ENCODE results near the gene SLC6A13. TPM values are rescaled to one million over a fixed set of nuclear protein-coding genes. Genes with fewer than 3 reads are reported as not detected.
"Not testable (repeated sequence)": the region's sequence is repeated elsewhere in the genome, so short reads cannot be mapped to it uniquely, and the experiment has no call there.

The SLC6A13 gene
- total RNA-seq, 1 experiment from 2014 or later: not detected

DNA sequence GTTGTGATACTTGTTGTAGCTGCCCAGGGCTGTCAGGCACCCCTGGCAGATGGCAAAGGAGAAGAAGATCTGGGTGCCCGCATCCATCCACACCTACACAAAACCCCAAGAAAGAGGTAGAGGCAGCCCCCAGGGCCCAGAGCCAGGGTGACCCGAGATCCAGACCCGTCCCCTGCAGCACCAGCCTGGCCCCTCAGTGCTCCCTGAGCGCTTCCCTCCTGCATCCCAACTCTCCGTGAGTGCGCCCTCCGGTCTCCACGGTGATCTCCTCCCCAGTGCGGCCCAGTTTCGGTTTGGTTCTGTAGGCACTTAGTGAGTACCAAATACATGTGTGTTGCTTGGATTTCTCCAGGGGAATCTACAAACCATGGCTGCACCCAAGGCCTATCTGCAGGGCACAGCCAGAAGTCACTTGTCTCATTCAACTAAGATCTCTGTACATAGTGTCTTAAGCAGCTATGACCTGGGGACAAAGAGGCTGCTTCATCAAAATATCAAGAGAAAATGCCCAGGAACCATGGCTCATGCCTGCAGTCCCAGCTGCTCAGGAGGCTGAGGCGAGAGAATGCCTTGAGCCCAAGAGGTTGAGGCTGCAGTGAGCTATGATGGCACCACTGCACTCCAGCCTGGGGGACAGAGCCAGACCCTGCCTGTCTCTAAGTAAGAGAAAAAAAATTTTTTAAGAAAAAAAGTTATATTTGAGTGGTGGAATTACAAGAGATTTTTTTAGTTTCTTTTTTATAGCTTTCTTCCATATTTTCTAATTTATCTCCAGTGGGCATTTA is 64.5 kb downstream of the SLC6A13 start:
- DNase-seq (ENCODE audit: low read depth): no peak

DNA sequence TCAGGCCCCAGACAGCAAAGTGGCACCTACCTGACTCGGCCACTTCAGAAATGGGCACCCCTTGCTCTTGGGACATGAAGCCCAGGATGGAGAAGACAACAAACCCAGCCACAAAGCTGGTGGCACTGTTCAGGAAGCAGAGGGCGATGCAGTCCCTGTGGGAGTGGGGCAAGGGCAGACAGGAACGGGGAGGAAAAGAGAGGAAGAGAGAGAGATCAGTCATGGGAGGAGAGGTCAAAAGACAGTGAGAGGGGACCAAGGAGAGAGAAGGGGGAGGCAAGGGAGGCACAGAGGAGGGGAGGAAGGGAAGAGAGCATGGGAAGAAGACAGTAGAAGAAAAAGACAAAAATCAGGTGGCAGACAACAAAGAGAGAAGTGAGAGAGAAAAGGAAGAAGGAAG is 65.3 kb downstream of the SLC6A13 start:
- no peak for DNase-seq (ENCODE audit: low read depth)

DNA sequence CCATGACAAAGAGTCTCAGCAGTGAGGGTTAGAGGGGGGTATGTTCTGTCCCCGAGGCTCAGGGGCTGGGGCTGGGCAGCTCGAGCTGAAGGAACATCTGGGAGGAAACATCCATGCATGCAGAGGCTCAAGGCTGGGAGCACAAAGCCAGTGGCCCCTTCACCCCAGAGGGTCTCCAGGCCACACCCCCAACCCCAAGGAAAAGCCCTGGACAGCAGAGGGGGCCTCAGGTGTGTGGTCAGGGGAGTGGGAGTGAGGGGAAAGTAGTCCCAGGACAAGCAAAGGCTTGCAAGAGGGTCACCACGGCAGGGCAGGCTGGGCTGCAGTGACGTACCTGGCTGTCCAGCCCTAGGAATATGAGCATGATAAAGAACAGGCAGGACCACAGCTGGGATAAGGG is 66.2 kb downstream of the SLC6A13 start:
- no peak for DNase-seq (ENCODE audit: low read depth)

DNA sequence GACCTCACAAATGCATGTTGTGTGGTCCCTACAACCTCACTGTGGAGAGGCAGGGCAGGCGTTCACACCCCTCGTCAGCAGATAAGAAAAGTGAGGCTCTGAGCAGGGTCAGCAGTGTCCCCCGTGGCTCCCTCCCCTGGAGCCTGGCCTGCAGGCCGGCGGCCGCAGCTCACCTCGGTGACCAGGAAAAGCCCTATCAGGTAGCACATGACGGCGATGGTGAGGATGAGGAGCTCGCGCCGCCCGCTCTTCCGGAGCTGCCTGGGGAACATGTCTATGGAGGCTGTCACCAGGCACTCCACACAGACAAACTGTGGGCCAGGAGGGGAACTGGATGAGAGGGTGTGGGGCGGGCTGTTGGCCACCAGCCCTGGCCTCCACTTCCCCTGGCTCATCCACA is 66.7 kb downstream of the SLC6A13 start:
- DNase-seq (ENCODE audit: low read depth): no peak

DNA sequence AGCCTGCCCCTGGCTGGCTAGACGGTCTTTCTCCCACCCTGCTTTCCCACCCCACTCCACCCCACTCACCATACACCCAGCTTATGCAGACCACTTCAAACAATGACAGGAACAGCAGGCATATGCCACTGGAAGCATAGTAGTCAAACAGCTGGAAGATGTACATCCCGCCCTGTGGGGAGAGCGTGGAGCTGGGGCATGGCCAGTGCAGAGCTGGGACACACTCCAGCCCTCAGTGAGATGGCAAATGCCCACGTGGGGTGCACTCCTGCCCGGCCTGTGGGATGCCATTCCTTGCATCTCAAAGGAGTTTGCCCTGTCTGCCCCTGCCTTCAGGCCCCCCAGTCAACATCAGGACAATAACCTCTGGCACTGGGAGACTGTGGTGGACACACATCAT is 67.5 kb downstream of the SLC6A13 start:
- no peak for DNase-seq (ENCODE audit: low read depth)

DNA sequence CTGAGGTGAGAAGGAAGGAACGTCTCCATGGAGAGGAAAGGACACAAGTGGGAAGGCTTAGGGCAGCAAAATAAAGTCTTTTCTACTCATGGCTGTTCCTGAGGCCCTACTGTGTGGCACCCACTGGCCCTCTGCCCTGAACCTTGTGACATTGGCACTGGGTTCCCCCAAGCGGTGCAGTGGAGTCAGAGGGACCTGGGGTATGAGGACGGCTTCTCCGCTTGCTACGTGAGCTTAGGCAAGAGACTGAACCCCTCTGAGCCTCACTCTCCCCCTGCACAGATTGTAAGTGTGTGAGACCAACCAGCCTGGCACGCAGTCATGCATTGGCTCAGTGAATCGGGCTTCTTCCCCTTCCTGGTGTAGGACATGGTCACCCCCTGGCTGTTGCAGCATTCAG is 68.4 kb downstream of the SLC6A13 start:
- no peak for DNase-seq (ENCODE audit: low read depth)

DNA sequence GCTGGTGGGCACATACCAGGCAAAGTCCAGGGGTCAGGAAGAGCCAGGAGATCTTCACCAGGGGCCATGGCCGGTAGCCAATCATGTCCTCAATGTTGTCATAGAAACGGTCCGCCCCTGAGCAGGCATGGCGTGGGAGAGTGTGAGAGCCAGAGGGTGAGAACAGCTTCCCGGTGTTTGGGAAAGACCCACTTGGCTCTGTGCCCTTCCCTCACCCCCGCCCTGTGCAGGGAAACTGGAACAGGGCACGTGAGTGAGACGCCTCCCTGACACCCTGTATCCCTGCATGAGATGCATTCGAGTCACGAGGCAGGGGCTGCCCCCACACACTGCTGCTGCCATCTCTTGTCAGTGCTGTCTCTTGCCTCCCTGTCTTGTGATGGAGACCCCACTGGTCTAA is 69.4 kb downstream of the SLC6A13 start:
- DNase-seq (ENCODE audit: low read depth): peak; percentile 42

DNA sequence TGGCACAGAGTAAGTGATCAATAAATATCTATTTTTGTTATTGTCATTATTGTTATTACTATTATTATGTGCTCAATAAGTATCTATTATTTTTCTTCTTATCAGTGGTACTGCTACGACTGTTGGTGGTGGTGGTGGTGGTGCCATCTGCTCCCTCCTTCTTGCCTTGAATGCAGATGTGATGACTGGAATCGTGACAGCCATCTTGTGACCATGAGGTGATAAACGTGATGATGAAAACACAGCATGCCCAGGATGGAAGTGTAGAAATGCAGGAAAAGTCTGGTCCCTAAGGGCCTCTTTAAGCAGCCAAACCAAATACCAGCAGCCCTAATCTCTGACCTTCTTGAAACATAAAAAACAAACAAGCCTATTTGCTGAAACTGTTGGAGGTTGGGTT is 71.1 kb downstream of the SLC6A13 start:
- no peak for DNase-seq (ENCODE audit: low read depth)

DNA sequence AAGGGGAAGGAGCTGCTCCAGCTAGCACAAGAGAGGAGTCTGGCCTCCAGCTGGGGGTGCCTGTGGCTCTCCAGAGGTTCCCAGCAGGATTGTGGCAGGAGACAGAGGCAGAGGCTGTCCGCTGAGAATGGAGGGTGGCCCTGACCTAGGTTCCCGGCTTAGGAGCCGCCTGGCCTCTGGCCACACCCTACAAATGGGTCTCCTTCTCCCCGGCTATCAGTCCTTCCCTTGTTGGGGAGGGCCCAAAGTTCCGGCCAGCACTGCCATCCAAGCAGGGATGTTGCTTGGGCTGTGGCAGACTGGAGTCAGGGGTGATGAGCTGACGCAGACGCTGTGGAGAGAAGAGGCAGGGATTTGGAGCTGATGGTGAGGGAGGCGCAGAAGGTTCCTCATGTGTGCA is 71.8 kb downstream of the SLC6A13 start:
- no peak for DNase-seq (ENCODE audit: low read depth)

DNA sequence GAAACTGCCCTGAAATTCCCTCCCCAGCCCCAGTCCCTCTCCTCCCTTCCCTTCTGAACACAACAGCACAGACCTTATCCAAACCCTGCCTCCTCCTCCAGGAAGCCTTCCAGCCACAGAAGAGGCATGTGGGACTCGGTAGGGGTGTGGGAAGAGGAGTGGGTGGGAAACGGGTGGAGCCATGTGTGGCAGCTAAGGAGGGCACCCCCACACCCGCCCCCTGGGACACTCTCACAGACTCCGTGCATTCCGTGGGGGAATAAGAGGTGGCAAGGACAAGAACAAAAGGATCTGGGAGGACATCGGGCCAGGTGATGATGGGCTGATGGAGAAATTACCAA is 73.0 kb downstream of the SLC6A13 start:
- DNase-seq (ENCODE audit: low read depth): no peak

DNA sequence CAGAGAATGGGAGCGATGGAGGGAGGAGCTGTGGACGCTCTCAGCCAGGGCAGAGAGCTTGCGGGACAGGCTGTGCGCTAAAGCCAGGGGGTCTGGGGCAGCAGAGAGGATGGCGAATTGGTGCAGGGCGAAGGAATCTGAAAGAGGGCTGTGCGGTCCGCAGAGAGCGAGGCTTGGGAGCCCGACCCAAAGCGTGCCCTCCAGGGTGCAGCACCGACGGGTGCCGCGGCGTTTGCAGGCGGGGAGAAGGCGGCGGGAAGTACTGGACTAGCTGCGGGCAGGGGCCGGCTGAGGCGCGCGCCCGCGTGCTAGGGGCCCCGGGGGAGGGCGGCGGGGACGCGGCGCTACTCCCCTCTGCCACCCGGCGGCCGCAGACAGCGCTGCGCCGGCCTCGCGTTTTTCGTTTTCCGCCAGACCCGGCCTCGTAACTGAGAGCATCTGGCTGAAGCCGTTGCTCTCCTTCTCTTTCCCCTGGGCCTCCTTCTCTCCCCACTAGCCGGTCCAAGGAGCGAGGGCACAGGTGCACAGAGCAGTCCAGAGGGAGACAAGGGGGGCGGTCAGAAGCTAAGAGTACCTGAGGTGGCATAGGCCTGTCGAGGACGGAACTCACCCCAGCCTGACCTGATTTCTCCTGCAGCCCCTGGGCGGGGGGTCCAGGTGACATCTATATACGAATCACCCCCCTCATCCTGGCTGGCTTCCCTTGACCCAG is 73.6 kb downstream of the SLC6A13 start:
- DNase-seq (ENCODE audit: low read depth): peak; percentile 73

DNA sequence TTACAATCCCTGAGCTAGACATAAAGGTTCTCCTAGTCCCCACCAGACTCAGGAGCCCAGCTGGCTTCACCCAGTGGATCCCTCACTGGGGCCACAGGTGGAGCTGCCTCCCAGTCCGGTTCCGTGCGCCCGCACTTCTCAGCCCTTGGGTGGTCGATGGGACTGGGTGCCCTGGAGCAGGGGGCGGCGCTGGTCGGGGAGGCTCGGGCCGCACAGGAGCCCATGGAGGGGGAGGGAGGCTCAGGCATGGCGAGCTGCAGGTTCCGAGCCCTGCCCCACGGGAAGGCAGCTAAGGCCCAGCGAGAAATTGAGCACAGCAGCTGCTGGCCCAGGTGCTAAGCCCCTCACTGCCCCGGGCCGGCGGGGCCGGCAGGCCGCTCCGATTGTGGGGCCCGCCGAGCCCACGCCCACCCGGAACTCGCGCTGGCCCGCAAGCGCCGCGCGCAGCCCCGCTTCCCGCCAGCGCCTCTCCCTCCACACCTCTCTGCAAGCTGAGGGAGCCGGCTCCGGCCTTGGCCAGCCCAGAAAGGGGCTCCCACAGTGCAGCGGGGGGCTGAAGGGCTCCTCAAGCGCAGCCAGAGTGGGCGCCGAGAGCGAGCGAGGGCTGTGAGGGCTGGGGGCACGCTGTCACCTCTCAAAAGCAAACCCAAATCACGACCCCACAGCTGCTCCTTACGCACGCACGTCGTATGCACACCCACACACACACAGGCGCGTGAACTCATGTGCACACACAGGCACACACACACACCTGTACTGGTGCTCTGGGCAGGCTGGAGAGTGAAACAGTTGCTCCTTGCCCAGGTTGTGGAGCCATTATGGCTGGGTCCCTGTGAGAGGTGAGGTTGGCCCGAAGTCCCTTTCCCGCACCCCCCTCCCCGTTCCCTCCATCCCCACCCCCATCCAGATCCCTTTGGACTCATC is 74.4 kb downstream of the SLC6A13 start:
- not testable (repeated sequence) for DNase-seq (ENCODE audit: low read depth)

DNA sequence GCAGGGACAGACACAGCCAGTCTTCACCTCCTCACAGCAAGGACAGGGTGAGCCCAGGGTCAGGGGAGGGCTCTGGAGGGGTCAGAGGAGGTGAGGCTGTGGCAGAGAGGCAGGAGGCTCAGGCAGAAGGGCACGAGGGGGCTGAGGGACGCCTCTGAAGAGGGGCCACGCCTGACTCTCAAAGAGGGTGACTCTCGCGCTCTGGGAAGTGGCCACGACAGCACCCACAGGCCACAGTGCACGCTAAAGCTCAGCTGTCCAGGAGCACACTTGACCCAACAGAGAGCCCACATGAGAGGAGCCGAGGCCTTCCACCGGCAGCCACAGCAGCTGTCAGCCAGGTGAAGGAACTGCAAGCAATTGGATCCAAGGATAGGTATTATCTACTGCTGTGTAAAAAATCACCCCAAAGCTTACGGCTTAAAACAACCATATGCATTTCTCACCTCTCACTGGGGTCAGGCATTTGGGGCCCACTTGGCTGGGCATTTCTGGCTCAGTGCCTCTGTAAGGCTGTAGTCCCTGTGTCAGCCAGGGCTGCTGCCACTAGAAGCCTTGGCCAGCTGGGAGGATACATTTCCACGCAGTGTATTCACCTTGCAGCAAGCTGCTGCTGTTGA is 76.5 kb downstream of the SLC6A13 start:
- no peak for DNase-seq (ENCODE audit: low read depth)

DNA sequence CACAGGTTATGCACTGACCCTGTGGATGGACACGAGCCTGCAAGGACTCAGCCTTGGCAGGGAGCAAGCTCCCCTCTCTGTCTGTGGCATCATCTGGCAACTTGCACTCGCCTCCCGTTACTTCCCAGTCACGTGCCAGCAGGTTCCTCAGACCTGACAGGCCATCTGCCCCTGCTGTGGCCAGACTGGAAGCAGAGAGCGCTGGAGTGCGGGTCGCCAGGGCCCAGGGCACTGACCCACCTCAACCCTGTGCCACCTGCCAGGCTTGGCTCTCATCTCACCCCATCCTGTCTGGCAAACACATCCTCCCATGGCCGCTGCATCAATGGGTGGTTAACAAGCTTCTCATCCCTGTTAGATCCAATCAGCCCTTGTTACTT is 77.1 kb downstream of the SLC6A13 start:
- no peak for DNase-seq (ENCODE audit: low read depth)

DNA sequence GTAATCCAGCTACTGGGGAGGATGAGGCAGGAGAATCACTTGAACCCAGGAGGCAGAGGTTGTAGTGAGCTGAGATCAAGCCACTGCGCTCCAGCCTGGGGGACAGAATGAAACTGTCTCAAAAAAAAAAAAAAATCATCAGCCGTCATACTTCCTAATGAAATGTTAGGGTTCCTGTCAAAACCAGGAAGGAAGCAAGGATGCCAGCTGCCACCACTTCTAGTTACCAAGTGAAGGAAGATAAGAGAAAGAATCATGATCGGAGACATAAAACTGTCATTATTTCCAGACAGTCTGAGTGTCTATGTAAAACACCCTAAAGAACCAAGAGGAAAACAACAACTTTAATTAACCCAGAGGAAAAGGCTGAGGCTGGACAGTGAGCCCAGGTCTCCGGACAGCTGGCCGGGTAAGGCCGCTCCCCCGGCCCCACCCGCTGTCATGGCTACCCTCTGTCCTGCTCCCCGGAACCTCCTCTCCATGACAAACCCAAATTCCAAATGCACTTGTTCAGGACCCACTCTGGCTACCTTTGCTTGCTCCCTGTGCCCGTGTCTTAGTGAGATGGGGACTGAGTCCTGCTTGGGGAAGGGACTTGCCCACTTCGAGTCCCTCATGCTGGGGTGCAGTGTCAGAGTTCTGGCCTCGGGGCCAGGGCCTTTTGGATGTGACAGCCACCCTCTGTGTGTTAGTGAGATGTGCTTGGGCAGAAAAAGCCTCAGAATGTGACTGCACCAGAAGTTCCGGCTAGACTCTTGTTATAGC is 77.6 kb downstream of the SLC6A13 start:
- DNase-seq (ENCODE audit: low read depth): no peak

DNA sequence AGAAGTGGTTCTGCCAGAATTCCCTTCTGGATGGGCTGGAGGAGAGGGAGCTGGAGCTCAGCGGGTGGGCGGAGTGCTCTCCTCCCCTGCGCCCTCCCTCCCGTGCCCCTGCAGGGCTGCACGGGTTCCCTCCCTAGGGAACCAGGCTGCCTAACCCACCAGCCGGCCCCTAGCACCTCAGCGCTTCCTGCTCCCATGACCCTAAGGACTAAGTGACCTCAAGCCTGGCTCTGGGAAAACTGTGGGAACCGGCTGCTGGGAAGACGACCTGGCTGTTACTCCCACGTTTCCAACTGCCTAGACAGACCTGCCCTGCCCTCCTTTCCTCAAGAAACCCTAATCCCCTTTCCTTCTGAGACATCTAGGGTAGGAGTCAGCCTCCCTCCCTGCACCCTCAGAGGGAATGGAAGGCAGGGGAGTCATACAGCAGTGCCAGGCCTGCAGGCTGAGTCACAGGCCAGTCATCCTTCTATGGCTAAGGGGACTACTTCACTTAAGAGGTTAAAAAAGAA is 80.2 kb downstream of the SLC6A13 start:
- DNase-seq (ENCODE audit: low read depth): peak; percentile 95

DNA sequence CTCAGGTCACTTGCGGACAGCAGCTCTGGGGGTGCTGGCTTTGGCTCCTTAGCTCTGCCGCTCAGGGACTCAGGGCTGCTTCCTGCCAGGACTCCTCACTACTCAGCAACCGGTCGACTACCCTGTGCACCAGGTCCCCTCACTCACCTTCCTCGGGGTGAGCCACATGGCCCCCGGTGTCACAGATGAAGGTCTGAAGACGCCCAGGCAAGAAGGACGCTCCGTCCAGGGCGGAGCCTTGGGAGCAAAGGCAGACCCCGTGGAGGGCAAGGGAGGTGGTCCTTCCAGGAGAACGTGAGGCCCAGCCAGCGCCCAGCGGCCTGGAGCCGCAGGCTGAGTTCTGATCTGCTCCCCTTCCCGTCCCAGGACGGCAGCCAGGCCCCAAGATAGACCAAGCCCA is 80.7 kb downstream of the SLC6A13 start:
- DNase-seq (ENCODE audit: low read depth): no peak

DNA sequence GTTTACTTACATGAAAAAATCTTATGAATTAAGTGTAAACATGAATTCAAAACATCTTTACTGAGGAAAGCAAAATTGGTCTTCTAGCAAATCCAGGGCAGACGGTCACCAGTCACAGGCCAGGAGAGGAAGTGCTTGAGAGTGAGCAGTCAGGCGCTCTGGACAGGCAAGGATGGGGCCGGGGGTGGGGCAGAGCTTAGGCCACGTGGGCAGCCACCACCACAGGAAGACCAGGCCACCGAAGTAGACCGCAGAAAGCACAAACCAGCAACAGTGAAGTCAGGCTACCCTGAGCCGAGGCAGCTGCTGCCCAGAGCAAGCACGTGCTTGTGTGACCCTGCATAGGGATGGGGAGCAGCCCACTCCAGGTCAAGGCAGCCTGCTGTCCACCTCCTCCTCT is 82.2 kb downstream of the SLC6A13 start:
- peak; percentile 79 for DNase-seq (ENCODE audit: low read depth)

DNA sequence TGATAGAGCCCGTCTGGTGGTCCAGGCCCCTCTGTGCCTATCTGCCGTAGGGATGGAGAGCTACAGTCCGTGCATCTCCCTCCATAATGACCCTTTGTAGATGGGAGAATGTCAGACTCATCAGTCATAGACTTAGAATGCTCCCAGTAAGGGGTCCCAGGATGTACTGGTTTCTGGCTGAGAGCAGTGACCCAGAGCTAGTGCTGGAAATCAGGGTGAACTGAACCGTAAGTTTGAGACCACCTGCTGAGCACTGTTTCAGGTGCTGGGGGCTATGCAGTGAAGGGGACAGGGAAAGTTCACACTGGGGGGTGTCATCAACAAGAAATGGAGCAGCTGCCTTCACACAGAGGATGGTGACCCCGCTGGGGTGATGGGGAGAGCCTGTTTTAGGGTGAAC is 82.8 kb downstream of the SLC6A13 start:
- no peak for DNase-seq (ENCODE audit: low read depth)

DNA sequence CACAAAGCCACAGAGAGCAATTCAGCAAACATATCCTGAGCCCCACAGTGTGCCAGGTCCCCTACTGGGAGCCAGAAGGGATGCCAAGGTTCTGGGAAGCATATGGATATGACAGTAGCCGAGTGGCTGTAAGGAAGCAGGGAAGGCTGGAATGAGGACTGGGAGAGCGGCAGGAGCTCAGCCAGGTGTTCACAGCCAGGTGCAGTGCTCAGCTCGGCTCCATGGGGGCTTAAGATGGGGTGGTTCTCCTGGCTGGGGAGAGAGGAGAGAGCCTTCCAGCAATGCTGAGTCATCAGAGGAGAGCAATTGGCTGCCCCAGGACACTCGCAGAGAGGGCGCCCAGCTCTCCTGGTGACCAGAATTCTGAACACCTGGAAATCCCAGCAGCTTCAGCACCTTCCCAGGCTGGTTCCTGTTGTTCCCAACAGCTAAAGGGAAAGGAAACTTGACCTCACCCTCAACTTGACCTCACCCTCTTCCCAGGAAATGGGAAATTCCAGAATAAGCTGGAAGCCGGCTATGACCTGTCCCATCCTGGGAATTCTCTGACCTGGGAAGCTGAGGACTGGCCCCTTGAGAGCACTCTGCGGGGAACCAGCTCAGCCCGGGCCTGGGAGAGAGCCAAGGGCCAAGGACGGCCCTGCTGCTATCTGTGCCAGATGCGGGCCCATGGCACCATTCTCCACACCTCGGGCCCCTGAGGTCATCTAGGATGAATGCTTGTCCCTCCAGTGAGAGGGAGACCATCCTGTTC is 83.3 kb downstream of the SLC6A13 start:
- DNase-seq (ENCODE audit: low read depth): peak; percentile 50

DNA sequence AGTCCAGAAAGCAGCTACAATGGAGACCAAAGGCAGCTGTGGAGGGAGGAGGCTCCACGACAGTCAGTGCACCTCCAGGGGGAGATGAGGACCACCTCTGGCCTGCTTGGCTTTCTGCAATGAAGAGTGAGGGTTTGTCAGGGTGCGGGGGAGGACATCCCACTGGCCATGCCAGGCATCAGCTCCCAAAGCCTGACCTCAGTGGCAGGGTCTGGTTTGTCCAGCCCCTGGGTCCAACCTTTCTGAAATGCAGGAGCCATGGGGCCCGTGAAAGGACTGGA is 83.9 kb downstream of the SLC6A13 start:
- DNase-seq (ENCODE audit: low read depth): no peak
